Measurements from ENCODE around the gene EXOC2. TPM values are rescaled to one million over a fixed set of nuclear protein-coding genes. Genes with fewer than 3 reads are reported as not detected.

The EXOC2 gene
- total and polyA plus RNA-seq, 12 donors: 4.9 to 23.7 (median 17.1) TPM

GRCh38 chr6:447381-448165 lies 245.4 kb downstream of the EXOC2 start:
- 78 to 81% (median 81%) methylated on average over 21 to 29 of the region's 29 CpGs for WGBS, 4 donors
- no peak for DNase-seq
- intact Hi-C loops (cut with DNase I): no loop called here
- TF ChIP-seq POLR2A (IDR thresholded peaks at IDR 0.05): no peak
- TF ChIP-seq, protein P1, sequence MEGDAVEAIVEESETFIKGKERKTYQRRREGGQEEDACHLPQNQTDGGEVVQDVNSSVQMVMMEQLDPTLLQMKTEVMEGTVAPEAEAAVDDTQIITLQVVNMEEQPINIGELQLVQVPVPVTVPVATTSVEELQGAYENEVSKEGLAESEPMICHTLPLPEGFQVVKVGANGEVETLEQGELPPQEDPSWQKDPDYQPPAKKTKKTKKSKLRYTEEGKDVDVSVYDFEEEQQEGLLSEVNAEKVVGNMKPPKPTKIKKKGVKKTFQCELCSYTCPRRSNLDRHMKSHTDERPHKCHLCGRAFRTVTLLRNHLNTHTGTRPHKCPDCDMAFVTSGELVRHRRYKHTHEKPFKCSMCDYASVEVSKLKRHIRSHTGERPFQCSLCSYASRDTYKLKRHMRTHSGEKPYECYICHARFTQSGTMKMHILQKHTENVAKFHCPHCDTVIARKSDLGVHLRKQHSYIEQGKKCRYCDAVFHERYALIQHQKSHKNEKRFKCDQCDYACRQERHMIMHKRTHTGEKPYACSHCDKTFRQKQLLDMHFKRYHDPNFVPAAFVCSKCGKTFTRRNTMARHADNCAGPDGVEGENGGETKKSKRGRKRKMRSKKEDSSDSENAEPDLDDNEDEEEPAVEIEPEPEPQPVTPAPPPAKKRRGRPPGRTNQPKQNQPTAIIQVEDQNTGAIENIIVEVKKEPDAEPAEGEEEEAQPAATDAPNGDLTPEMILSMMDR (IDR thresholded peaks at IDR 0.05): no peak
- Histone ChIP-seq H3K27me3 (peaks cover 7% of the 10 kb centered on the region), H3K27ac (no peak overlapping the region), H3K4me1 (replicated peaks in 1 of 2) (no peaks in the 10 kb centered on the region), H3K4me3 (no peak overlapping the region), H3K36me3 (replicated peaks in 1 of 2) (no peaks in the 10 kb centered on the region), H3K9me3 (replicated peaks in 1 of 3) (no peaks in the 10 kb centered on the region)

DNA sequence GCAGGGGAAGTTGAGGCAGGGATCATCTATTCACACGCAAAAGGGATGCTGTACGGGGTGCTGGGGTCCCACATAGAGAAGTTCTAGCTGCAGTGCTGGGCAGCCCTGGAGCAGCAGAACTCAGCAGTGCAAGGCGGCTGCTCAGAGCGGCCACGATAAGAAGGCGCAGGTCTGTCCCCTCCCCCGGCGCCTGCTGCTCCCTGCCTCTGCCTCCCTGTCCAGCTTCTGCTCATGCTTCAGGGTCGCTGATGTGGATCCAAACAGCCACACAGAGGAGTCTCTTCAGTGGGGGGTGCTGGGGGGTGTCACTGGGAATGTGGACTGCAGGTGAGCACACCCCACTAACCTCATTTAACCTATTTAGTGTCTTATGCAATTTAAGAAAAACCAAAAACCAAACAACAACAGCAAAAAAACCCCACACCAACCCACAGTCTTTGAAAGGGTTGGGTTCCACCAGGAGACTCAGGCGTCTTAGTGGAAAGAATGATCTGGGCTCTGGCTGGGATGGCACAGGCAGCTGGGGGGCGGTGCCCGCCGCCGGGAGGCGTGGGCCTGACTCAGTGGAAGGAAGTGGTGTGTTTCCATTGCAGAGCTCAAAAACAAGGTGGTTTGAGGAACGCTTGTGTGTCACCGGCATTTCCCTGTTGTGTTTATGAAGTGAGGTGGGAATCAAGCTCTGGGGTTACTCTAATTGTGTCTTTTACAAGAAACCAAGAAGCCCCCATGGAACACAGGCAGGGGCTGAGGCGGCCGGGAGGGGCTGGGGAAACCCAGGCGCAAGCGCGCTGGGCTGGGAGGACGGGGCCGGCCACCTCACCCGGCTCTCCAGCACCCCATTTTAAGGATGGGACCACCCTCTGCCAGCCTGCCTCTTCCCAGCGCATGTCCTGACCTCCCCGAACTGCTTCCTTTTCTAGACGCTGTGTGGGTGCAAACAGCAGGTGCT lies 246.2 kb downstream of the EXOC2 start:
- Histone ChIP-seq H3K4me1 (replicated peaks in 1 of 2) (no peaks in the 10 kb centered on the region), H3K36me3 (replicated peaks in 1 of 2) (no peaks in the 10 kb centered on the region), H3K4me3 (no peak overlapping the region), H3K9me3 (replicated peaks in 1 of 3) (no peaks in the 10 kb centered on the region), H3K27me3 (peaks cover 7% of the 10 kb centered on the region), H3K27ac (no peak overlapping the region)
- WGBS, 4 donors: 79 to 85% (median 81%) methylated on average over 16 to 28 of the region's 28 CpGs
- intact Hi-C loops (cut with DNase I): no loop called here
- no peak for DNase-seq
- no peak for TF ChIP-seq POLR2A (IDR thresholded peaks at IDR 0.05)
- TF ChIP-seq, protein P1 (IDR thresholded peaks at IDR 0.05): no peak

- Histone ChIP-seq H3K27ac (no peak overlapping the region), H3K4me3 (no peak overlapping the region), H3K27me3 (peaks cover 7% of the 10 kb centered on the region), H3K4me1 (replicated peaks in 1 of 2) (no peaks in the 10 kb centered on the region), H3K36me3 (replicated peaks in 1 of 2) (no peaks in the 10 kb centered on the region), H3K9me3 (replicated peaks in 1 of 3) (no peaks in the 10 kb centered on the region)
- no peak for TF ChIP-seq POLR2A (IDR thresholded peaks at IDR 0.05)
- TF ChIP-seq, protein P1 (IDR thresholded peaks at IDR 0.05): no peak
- no peak for DNase-seq
- intact Hi-C loops (cut with DNase I): no loop called here
- 67 to 90% (median 74%) methylated on average over 7 to 11 of the region's 11 CpGs for WGBS, 4 donors
Measured at GRCh38 chr6:445571-446417, 247.1 kb downstream of the EXOC2 start.

Measured in adrenal gland (tissue), 12 donors.